ENCODE results near the gene DTWD2.

Gene DTWD2

GRCh38 chr5:118894709-118895108 is 93.6 kb downstream of the DTWD2 start:
- H3K27ac ChIP-seq (ENCODE audit: low read depth, low read length): no peak overlapping the region
- no peaks in the 10 kb centered on the region for H3K79me2 ChIP-seq (ENCODE audit: control insufficient read depth, low read length)
- peaks cover 6% of the 10 kb centered on the region; the same call in 1 of the 2 replicates for H3K27me3 ChIP-seq (ENCODE audit: control insufficient read depth, low read length)
- H3K4me3 ChIP-seq (ENCODE audit: low read length): no peak overlapping the region
- no peaks in the 10 kb centered on the region for H3K9me3 ChIP-seq (ENCODE audit: control insufficient read depth, insufficient read depth, low read length)
- H3K4me1 ChIP-seq (ENCODE audit: control insufficient read depth, low read length): no peaks in the 10 kb centered on the region
- no peaks in the 10 kb centered on the region for H3F3A ChIP-seq (ENCODE audit: control insufficient read depth, insufficient read depth)
- H3K4me2 ChIP-seq (ENCODE audit: low read length): no peak overlapping the region
- TF ChIP-seq EZH2phosphoT487 (IDR thresholded peaks at IDR 0.05; ENCODE audit: borderline replicate concordance, low read length): no peak
- TF ChIP-seq CTCF (IDR thresholded peaks at IDR 0.05; ENCODE audit: low read depth, low read length, poor library complexity, severe bottlenecking): no peak
- H4K20me1 ChIP-seq (ENCODE audit: control insufficient read depth, insufficient read depth, low read depth, low read length): no peaks in the 10 kb centered on the region
- no peaks in the 10 kb centered on the region for H3K9me2 ChIP-seq (replicated peaks; ENCODE audit: control insufficient read depth, low read length)
- no peaks in the 10 kb centered on the region for H3K36me3 ChIP-seq (ENCODE audit: control insufficient read depth, low read length)

GRCh38 chr5:118891252-118891651 is 97.1 kb downstream of the DTWD2 start:
- H4K20me1 ChIP-seq (ENCODE audit: control insufficient read depth, insufficient read depth, low read depth, low read length): no peaks in the 10 kb centered on the region
- no peak overlapping the region for H3K4me2 ChIP-seq (ENCODE audit: low read length)
- peaks cover 6% of the 10 kb centered on the region; the same call in 1 of the 2 replicates for H3K27me3 ChIP-seq (ENCODE audit: control insufficient read depth, low read length)
- no peaks in the 10 kb centered on the region for H3K9me3 ChIP-seq (ENCODE audit: control insufficient read depth, insufficient read depth, low read length)
- no peak overlapping the region for H3K27ac ChIP-seq (ENCODE audit: low read depth, low read length)
- no peaks in the 10 kb centered on the region for H3K79me2 ChIP-seq (ENCODE audit: control insufficient read depth, low read length)
- H3K4me1 ChIP-seq (ENCODE audit: control insufficient read depth, low read length): no peaks in the 10 kb centered on the region
- no peak overlapping the region for H3K4me3 ChIP-seq (ENCODE audit: low read length)
- no peaks in the 10 kb centered on the region for H3F3A ChIP-seq (ENCODE audit: control insufficient read depth, insufficient read depth)
- no peaks in the 10 kb centered on the region for H3K36me3 ChIP-seq (ENCODE audit: control insufficient read depth, low read length)
- no peaks in the 10 kb centered on the region for H3K9me2 ChIP-seq (replicated peaks; ENCODE audit: control insufficient read depth, low read length)
- TF ChIP-seq EZH2phosphoT487 (IDR thresholded peaks at IDR 0.05; ENCODE audit: borderline replicate concordance, low read length) (no peak), CTCF (IDR thresholded peaks at IDR 0.05; ENCODE audit: low read depth, low read length, poor library complexity, severe bottlenecking) (no peak)

- no peak for TF ChIP-seq EZH2phosphoT487 (IDR thresholded peaks at IDR 0.05; ENCODE audit: borderline replicate concordance, low read length)
- H3K27me3 ChIP-seq (ENCODE audit: control insufficient read depth, low read length): 0 out of 2 replicates have a peak, but pooled peaks cover 2% of the 10 kb centered on the region
- H3K27ac ChIP-seq (ENCODE audit: low read depth, low read length): no peak overlapping the region
- H3K4me1 ChIP-seq (ENCODE audit: control insufficient read depth, low read length): no peaks in the 10 kb centered on the region
- H4K20me1 ChIP-seq (ENCODE audit: control insufficient read depth, insufficient read depth, low read depth, low read length): no peaks in the 10 kb centered on the region
- no peaks in the 10 kb centered on the region for H3K9me2 ChIP-seq (replicated peaks; ENCODE audit: control insufficient read depth, low read length)
- no peaks in the 10 kb centered on the region for H3K36me3 ChIP-seq (ENCODE audit: control insufficient read depth, low read length)
- H3K79me2 ChIP-seq (ENCODE audit: control insufficient read depth, low read length): no peaks in the 10 kb centered on the region
- H3K4me3 ChIP-seq (ENCODE audit: low read length): no peak overlapping the region
- no peaks in the 10 kb centered on the region for H3K9me3 ChIP-seq (ENCODE audit: control insufficient read depth, insufficient read depth, low read length)
- no peaks in the 10 kb centered on the region for H3F3A ChIP-seq (ENCODE audit: control insufficient read depth, insufficient read depth)
- H3K4me2 ChIP-seq (ENCODE audit: low read length): no peak overlapping the region
Measured at GRCh38 chr5:118889165-118889564, 99.2 kb downstream of the DTWD2 start.

GRCh38 chr5:118888556-118888955 is 99.8 kb downstream of the DTWD2 start:
- H4K20me1 ChIP-seq (ENCODE audit: control insufficient read depth, insufficient read depth, low read depth, low read length): no peaks in the 10 kb centered on the region
- H3K4me3 ChIP-seq (ENCODE audit: low read length): no peak overlapping the region
- no peak overlapping the region for H3K4me2 ChIP-seq (ENCODE audit: low read length)
- H3K27ac ChIP-seq (ENCODE audit: low read depth, low read length): no peak overlapping the region
- H3K36me3 ChIP-seq (ENCODE audit: control insufficient read depth, low read length): no peaks in the 10 kb centered on the region
- no peaks in the 10 kb centered on the region for H3K27me3 ChIP-seq (ENCODE audit: control insufficient read depth, low read length)
- H3K4me1 ChIP-seq (ENCODE audit: control insufficient read depth, low read length): no peaks in the 10 kb centered on the region
- no peaks in the 10 kb centered on the region for H3F3A ChIP-seq (ENCODE audit: control insufficient read depth, insufficient read depth)
- H3K9me3 ChIP-seq (ENCODE audit: control insufficient read depth, insufficient read depth, low read length): no peaks in the 10 kb centered on the region
- no peaks in the 10 kb centered on the region for H3K79me2 ChIP-seq (ENCODE audit: control insufficient read depth, low read length)
- no peaks in the 10 kb centered on the region for H3K9me2 ChIP-seq (replicated peaks; ENCODE audit: control insufficient read depth, low read length)
- TF ChIP-seq EZH2phosphoT487 (IDR thresholded peaks at IDR 0.05; ENCODE audit: borderline replicate concordance, low read length): no peak
- no peak for TF ChIP-seq CTCF (IDR thresholded peaks at IDR 0.05; ENCODE audit: low read depth, low read length, poor library complexity, severe bottlenecking)

Measured in DOHH2 (cell line).